K562 treated with DMSO at 1 percent for 24 hours (cell line): ENCODE data around the gene ODAD4. TPM values are rescaled to one million over a fixed set of nuclear protein-coding genes. Genes with fewer than 3 reads are reported as not detected.

Experiments
- total RNA-seq: library from RNA; unstranded; fragments of 300-600 nt; gene quantifications from 2 replicates; pipeline ENCODE4 v1.2.3, GENCODE V29; 2022; ENCODE audit warnings: low read depth; ENCODE audit not compliant: insufficient read depth

ODAD4 gene, protein sequence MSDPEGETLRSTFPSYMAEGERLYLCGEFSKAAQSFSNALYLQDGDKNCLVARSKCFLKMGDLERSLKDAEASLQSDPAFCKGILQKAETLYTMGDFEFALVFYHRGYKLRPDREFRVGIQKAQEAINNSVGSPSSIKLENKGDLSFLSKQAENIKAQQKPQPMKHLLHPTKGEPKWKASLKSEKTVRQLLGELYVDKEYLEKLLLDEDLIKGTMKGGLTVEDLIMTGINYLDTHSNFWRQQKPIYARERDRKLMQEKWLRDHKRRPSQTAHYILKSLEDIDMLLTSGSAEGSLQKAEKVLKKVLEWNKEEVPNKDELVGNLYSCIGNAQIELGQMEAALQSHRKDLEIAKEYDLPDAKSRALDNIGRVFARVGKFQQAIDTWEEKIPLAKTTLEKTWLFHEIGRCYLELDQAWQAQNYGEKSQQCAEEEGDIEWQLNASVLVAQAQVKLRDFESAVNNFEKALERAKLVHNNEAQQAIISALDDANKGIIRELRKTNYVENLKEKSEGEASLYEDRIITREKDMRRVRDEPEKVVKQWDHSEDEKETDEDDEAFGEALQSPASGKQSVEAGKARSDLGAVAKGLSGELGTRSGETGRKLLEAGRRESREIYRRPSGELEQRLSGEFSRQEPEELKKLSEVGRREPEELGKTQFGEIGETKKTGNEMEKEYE
- 1.6 and 1.7 TPM in 2 replicates for total RNA-seq

DNA sequence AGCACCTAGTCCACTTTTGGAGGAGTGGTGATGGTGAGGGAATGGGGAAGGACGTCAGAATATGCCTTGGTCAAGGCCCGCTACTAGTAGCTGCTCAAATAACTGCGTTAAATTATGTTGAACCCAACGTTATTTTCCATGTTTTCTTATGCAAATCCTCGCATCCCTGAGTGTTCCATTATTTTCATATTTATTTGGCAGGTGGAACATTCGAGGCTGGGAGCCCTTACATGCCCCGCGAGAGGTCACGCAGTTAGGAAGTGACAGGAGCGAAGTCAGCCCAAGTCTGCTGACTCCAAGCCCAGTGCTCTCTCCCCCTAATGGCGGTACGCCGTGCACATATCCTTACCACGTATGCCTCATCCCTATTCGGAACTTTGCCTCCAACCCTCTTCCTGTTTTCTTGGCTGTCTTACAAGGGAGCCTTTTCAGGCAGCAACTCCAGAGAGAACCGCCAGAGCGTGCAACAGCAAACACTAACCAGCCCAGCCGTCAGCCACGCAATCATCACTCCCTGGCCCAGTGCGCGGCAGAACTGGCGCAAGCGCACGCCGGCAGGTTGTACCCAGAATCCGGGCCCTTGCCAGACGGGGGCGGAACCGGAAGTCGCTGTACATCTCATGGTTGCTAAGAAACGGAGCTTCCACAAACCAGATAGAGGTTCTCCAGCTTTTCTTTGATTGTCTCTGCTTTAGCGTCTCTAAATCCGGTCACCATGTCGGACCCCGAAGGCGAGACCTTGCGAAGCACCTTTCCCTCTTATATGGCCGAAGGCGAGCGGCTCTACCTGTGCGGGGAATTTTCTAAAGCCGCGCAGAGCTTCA, at the start of gene ODAD4:
ODAD4 (plus strand) TSS at position 609 of the 824 bp plus-strand sequence; CDS start at position 716, 107 bp downstream.

DNA sequence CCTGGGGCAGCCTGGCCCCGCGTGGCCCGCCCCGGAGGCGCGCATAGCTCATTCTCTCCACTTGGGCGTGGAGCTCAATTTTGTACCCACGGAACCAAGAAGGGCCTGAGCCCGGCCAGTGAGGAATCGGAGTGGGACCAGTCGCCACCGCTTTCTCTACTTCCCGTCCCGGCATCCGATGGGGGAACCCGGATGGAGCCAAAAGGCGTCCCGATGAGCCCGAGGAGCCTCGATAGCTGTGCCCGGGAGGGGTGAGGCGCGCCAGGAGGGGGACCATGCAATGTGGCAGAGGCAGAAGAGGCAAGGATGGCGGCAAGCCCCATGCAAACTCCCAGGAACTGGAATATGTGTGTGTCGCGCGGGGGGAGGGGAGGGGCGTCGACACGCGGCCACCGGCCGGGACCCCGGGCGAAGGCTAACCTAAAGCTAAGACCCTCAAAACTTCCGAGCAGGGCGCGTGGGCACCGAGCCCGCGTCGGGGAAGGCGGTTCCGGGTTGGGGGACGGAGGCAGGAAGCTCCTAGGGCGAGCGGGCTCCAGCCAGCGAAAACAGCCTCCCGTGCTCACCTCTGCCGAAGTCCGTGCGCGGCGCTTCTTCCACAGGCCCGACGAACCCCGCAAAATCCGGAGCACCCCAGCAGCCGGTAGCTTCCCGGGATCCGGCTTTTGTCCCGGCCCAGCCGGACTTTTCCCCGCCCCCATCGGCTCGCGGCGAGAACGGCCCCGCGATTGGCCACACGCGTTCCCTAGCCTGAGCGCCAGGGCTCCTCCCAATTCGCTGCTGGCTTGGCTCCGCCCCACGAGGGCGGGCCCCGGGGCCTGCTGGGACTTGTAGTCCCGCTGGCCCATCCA, 11.9 kb upstream of the ODAD4 start, which contains the start of gene ACLY:
ACLY (minus strand) TSS at position 638 of the 851 bp plus-strand sequence. CDS start 5,078 bp downstream, outside the sequence.

DNA sequence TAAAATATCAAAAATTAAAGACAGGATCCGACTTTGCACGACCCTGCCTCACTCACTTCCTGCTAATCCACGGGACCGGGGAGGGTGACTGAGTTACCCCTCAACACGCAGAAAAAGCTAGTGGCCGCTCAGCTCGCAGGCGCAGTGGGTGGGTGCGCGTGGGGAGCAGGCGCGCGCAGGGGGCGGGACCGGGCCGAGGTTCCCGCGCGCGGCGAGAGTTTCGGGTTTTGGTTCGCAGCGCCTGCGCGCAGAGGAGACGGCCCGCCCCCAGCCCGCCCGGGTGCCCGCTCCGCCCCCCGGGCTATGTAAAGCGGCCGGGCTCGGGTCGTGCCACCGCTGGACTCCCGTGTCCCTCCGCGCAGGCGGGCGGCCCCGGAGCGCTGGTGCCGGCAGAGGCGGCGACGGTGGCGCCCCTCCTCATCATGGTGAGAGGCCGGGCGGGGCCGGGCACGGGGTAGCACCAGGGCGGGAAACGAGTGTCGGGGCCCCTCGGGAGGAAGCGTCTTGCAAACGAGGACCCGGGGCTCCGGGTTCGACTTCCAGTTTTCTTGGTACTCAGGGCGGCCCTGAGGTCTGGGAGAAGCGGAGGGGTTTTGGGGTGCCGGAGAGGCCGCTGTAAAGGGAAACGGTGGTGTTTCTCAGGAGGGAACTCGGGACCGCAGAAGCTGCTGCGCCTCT, 36.2 kb downstream of the ODAD4 start, which contains the start of gene CNP:
CNP (plus strand) TSS at position 333 of the 678 bp plus-strand sequence; CDS start at position 423, 90 bp downstream.

Other genes starting within 250 kb of the ODAD4 start
- gene EIF1, start 241.7 kb upstream of the ODAD4 start, total RNA-seq: 1,198 and 1,276 TPM in 2 replicates
- gene GAST, start 218.3 kb upstream of the ODAD4 start, total RNA-seq: not detected in 2 replicates
- 0.08 TPM in 1 of 2 replicates, not detected in the other for gene HAP1, start 196.0 kb upstream of the ODAD4 start, total RNA-seq
- 260 and 263 TPM in 2 replicates for gene JUP, start 143.9 kb upstream of the ODAD4 start, total RNA-seq
- 2.8 and 3.5 TPM in 2 replicates for gene P3H4, start 118.7 kb upstream of the ODAD4 start, total RNA-seq
- 0.85 and 1.2 TPM in 2 replicates for gene FKBP10, start 117.6 kb upstream of the ODAD4 start, total RNA-seq
- 95.4 and 97.3 TPM in 2 replicates for gene NT5C3B, start 94.4 kb upstream of the ODAD4 start, total RNA-seq
- not detected in 2 replicates for gene KLHL10, start 92.8 kb upstream of the ODAD4 start, total RNA-seq
- gene KLHL11, start 65.2 kb upstream of the ODAD4 start, total RNA-seq: 5.4 and 5.8 TPM in 2 replicates
- gene ACLY, start 11.7 kb upstream of the ODAD4 start, total RNA-seq: 124 and 134 TPM in 2 replicates
- gene CNP, start 36.2 kb downstream of the ODAD4 start, total RNA-seq: 47.2 and 50.6 TPM in 2 replicates
- 74.4 and 76.9 TPM in 2 replicates for gene DNAJC7, start 86.8 kb downstream of the ODAD4 start, total RNA-seq
- 118 TPM in 2 replicates for gene NKIRAS2, start 89.5 kb downstream of the ODAD4 start, total RNA-seq
- gene C17orf113, start 120.0 kb downstream of the ODAD4 start, total RNA-seq: 1.6 and 2.7 TPM in 2 replicates
- gene ZNF385C, start 167.9 kb downstream of the ODAD4 start, total RNA-seq: 1.1 and 1.4 TPM in 2 replicates
- 6.9 and 12.6 TPM in 2 replicates for gene DHX58, start 182.1 kb downstream of the ODAD4 start, total RNA-seq
- 25.5 and 30.0 TPM in 2 replicates for gene KAT2A, start 190.8 kb downstream of the ODAD4 start, total RNA-seq
- gene HSPB9, start 192.2 kb downstream of the ODAD4 start, total RNA-seq: 0.23 and 0.79 TPM in 2 replicates
- gene RAB5C, start 224.4 kb downstream of the ODAD4 start, total RNA-seq: 167 and 173 TPM in 2 replicates